Endothelial cell of umbilical vein (primary cell): ENCODE data around the gene TMEM220. TPM values are rescaled to one million over a fixed set of nuclear protein-coding genes. Genes with fewer than 3 reads are reported as not detected.

Source experiments
- BruUV-seq: library from RNA; stranded (reverse); fragments of 400-500 nt; replicated peaks from 2 replicates; lab custom pipeline; 2021; lab: Mats Ljungman, UMichigan
- CTCF ChIA-PET: fragments of 300-600, 350-600 bp; sonication (Branson Sonifier 250); formaldehyde crosslinking; loops from one replicate; lab custom pipeline; 2021; ENCODE audit warnings: antibody characterized with exemption, inconsistent platforms; lab: Charles Lee
- POLR2A ChIA-PET: fragments of 300-600, 350-600 bp; sonication (Branson Sonifier 250); formaldehyde crosslinking; loops from one replicate; lab custom pipeline; 2021; ENCODE audit warnings: antibody characterized with exemption, inconsistent platforms; lab: Charles Lee
- DNase-seq: peaks from one replicate; pipeline ENCODE4 v3.0.0-alpha.2; 2011; ENCODE audit warnings: low read depth, low spot score
- FAIRE-seq: peaks from 2 replicates; lab custom pipeline; 2011; peaks lifted over from hg19 to GRCh38; lab: Jason Lieb, UNC
- H2AFZ ChIP-seq: 2 replicates; pipeline ENCODE4 v1.6.0; 2012; ENCODE audit warnings: low read depth, low read length, control low read depth, inconsistent platforms
- H3K27ac ChIP-seq: 2 replicates; pipeline ENCODE4 v1.5.1; 2011; ENCODE audit warnings: low read depth, mild to moderate bottlenecking, control low read depth, low read length, moderate library complexity; ENCODE audit not compliant: insufficient read depth
- H3K27me3 ChIP-seq, 2 experiments: 2 replicates each; pipeline versions ENCODE4 v1.6.0 to v1.6.1; 2011; ENCODE audit warnings: low read length in 2 of 2, mixed read lengths in 1 of 2; ENCODE audit not compliant: control insufficient read depth in 2 of 2, insufficient read depth in 2 of 2
- H3K36me3 ChIP-seq, 2 experiments: 2 replicates in 1 of 2; 3 replicates in 1 of 2; pipeline ENCODE4 v1.5.1; 2011; ENCODE audit warnings: low read length in 2 of 2, mild to moderate bottlenecking in 1 of 2, moderate library complexity in 1 of 2; ENCODE audit not compliant: control insufficient read depth in 2 of 2, insufficient read depth in 2 of 2; ENCODE audit errors: extremely low read depth in 1 of 2
- H3K4me1 ChIP-seq: 3 replicates; pipeline ENCODE4 v1.5.1; 2011; ENCODE audit warnings: mild to moderate bottlenecking, low read length; ENCODE audit not compliant: control insufficient read depth, insufficient read depth; ENCODE audit errors: extremely low read depth
- H3K4me2 ChIP-seq: 2 replicates; pipeline ENCODE4 v1.6.1; 2011; ENCODE audit warnings: low read length, control low read depth, mixed read lengths; ENCODE audit not compliant: insufficient read depth
- H3K4me3 ChIP-seq, 3 experiments: fragments of 200-600 bp in 1 of 3; sonication (generic), shearing (Covaris generic) in 1 of 3; replicated peaks in 1 of 3; 2 replicates each; pipeline ENCODE4 v1.5.1; 2011 to 2016; ENCODE audit warnings: control low read depth in 3 of 3, low read length in 3 of 3, mild to moderate bottlenecking in 2 of 3, inconsistent platforms in 1 of 3, low read depth in 1 of 3, moderate library complexity in 1 of 3; ENCODE audit not compliant: insufficient read depth in 1 of 3
- H3K79me2 ChIP-seq: 2 replicates; pipeline ENCODE4 v1.6.0; 2012; ENCODE audit warnings: low read length, inconsistent platforms; ENCODE audit not compliant: control insufficient read depth, insufficient read depth
- H3K9ac ChIP-seq: replicated peaks from 2 replicates; pipeline ENCODE3; 2011; ENCODE audit warnings: low read length, control low read depth; ENCODE audit not compliant: insufficient read depth; ENCODE audit errors: extremely low read depth
- H3K9me1 ChIP-seq: replicated peaks from 3 replicates; pipeline ENCODE4 v1.6.0; 2011; ENCODE audit warnings: mild to moderate bottlenecking, low read length; ENCODE audit not compliant: control insufficient read depth, insufficient read depth; ENCODE audit errors: extremely low read depth
- H3K9me3 ChIP-seq: replicated peaks from 2 replicates; pipeline ENCODE4 v1.5.1; 2012; ENCODE audit warnings: low read length, inconsistent platforms; ENCODE audit not compliant: control insufficient read depth, insufficient read depth
- H4K20me1 ChIP-seq: replicated peaks from 2 replicates; pipeline ENCODE3; 2011; ENCODE audit warnings: mild to moderate bottlenecking, low read length; ENCODE audit not compliant: control insufficient read depth, insufficient read depth; ENCODE audit errors: extremely low read depth
- CTCF ChIP-seq, 2 donors: IDR thresholded peaks; 1 replicate in 1 of 2; 2 replicates in 1 of 2; pipeline ENCODE4 v1.5.1; 2011; ENCODE audit warnings: low read length in 2 of 2, mild to moderate bottlenecking in 2 of 2, moderate library complexity in 2 of 2, control low read depth in 1 of 2, inconsistent platforms in 1 of 2, low read depth in 1 of 2; ENCODE audit not compliant: insufficient read depth in 1 of 2; ENCODE audit errors: extremely low read depth in 1 of 2
- EZH2 ChIP-seq: IDR thresholded peaks from 2 replicates; pipeline ENCODE4 v1.6.1; 2012; ENCODE audit warnings: borderline replicate concordance, low read depth, mild to moderate bottlenecking, moderate library complexity, low read length, inconsistent platforms; ENCODE audit not compliant: severe bottlenecking
- FOS ChIP-seq: IDR thresholded peaks from 2 replicates; pipeline ENCODE4 v1.6.1; 2011; ENCODE audit warnings: mild to moderate bottlenecking, low read length, moderate library complexity, borderline replicate concordance; ENCODE audit not compliant: insufficient read depth
- GATA2 ChIP-seq: IDR thresholded peaks from 2 replicates; pipeline ENCODE4 v1.7.0; 2011; ENCODE audit warnings: low read depth, mild to moderate bottlenecking, moderate library complexity, mixed read lengths, low read length; ENCODE audit not compliant: insufficient read length, insufficient read depth
- JUN ChIP-seq: IDR thresholded peaks from 2 replicates; pipeline ENCODE4 v1.6.1; 2011; ENCODE audit warnings: borderline replicate concordance, low read depth; ENCODE audit not compliant: insufficient read length, insufficient read depth
- MAX ChIP-seq: IDR thresholded peaks from 2 replicates; pipeline ENCODE4 v1.6.1; 2011; ENCODE audit not compliant: insufficient read depth, insufficient read length
- MYC ChIP-seq: IDR thresholded peaks from one replicate; pipeline ENCODE4 v1.6.1; 2011; ENCODE audit warnings: mild to moderate bottlenecking, low read depth, low read length
- POLR2A ChIP-seq: IDR thresholded peaks from 2 replicates; pipeline ENCODE4 v1.6.1; 2012; ENCODE audit warnings: low read depth, mild to moderate bottlenecking, control low read depth, low read length
- POLR2AphosphoS5 ChIP-seq: IDR thresholded peaks from 2 replicates; pipeline ENCODE4 v1.6.1; 2012; ENCODE audit warnings: low read depth, mild to moderate bottlenecking, control low read depth, low read length, moderate library complexity; ENCODE audit not compliant: insufficient read depth
- dilution Hi-C: fragments of 300-500 bp; cut with MboI; formaldehyde crosslinking; loops from one replicate; pipeline ENCODE4 v1.15.0; 2019; ENCODE audit warnings: low sequenced_read_pairs; ENCODE audit not compliant: extremely low pct_ligation_motif_present
- intact Hi-C: fragments of 100-400 bp; cut with micrococcal nuclease; formaldehyde crosslinking; loops from one replicate; pipeline ENCODE4 v1.10.0; 2022
- polyA plus RNA-seq, 4 experiments: library from polyadenylated mRNA; depleted of rRNA in 3 of 4; stranded (reverse) in 3 of 4; unstranded in 1 of 4; fragments of >200 nt; gene quantifications; 2 replicates each; pipeline versions ENCODE4 v1.2.1 to v1.2.3, GENCODE V29; 2011 to 2012; ENCODE audit warnings: missing spikeins in 1 of 4
- total RNA-seq: library from RNA; stranded (reverse); gene quantifications from 2 replicates; pipeline ENCODE4 v1.2.3, GENCODE V29; 2021

The TMEM220 gene
- total and polyA plus RNA-seq, 2 donors (not counting 3 experiments of a cell fraction or from before 2014, with no cell fraction given) = 3.6 to 11.2 TPM

- intact Hi-C loops (no loop called here), dilution Hi-C loops (no loop called here)
- DNase-seq (no peak), FAIRE-seq (no peak)
- ChIA-PET POLR2A (no interaction called here), CTCF (interaction anchor here (0.9 kb wide), 1 partner anchor 13 kb away, joined by 3 read pairs; no protein-coding TSS in a partner anchor)
- Histone ChIP-seq H3K27me3 (no peaks in the 10 kb centered on the region), H3K27ac (no peak overlapping the region), H2AFZ (no peak overlapping the region), H3K9me1 (no peaks in the 10 kb centered on the region), H3K4me1 (no peaks in the 10 kb centered on the region), H3K79me2 (no peaks in the 10 kb centered on the region), H3K4me3 (no peak overlapping the region), H3K9ac (no peak overlapping the region), H4K20me1 (no peaks in the 10 kb centered on the region), H3K36me3 (no peaks in the 10 kb centered on the region), H3K4me2 (no peak overlapping the region), H3K9me3 (no peaks in the 10 kb centered on the region)
- TF ChIP-seq EZH2 (no peak), CTCF (IDR thresholded peaks at IDR 0.05; ENCODE audit: extremely low read depth in 1 of 2, insufficient read depth in 1 of 2, low read depth in 1 of 2, low read length in 2 of 2) (no peak), MAX (no peak), GATA2 (no peak), POLR2A (no peak), POLR2AphosphoS5 (no peak), JUN (no peak), MYC (no peak), FOS (no peak)
- no TSS peak for BruUV-seq
Observed at GRCh38 chr17:10750210-10750609, 20.4 kb upstream of the TMEM220 start.
